Hepatocyte (in vitro differentiated cells): ENCODE measurements around the gene IRS2.

Experiments
- EZH2phosphoT487 ChIP-seq: fragments of 200-600 bp; sonication (generic); IDR thresholded peaks from one replicate; pipeline ENCODE4 v1.6.1; 2018; ENCODE audit warnings: antibody characterized with exemption, mild to moderate bottlenecking, low read depth, moderate library complexity; ENCODE audit not compliant: unreplicated experiment, severe bottlenecking
- TF ChIP-seq, protein P1 (sequence below): fragments of 200-600 bp; sonication (generic); IDR thresholded peaks from 2 replicates; pipeline ENCODE4 v1.5.1; 2016; ENCODE audit warnings: antibody characterized with exemption, mild to moderate bottlenecking; ENCODE audit not compliant: poor library complexity

DNA sequence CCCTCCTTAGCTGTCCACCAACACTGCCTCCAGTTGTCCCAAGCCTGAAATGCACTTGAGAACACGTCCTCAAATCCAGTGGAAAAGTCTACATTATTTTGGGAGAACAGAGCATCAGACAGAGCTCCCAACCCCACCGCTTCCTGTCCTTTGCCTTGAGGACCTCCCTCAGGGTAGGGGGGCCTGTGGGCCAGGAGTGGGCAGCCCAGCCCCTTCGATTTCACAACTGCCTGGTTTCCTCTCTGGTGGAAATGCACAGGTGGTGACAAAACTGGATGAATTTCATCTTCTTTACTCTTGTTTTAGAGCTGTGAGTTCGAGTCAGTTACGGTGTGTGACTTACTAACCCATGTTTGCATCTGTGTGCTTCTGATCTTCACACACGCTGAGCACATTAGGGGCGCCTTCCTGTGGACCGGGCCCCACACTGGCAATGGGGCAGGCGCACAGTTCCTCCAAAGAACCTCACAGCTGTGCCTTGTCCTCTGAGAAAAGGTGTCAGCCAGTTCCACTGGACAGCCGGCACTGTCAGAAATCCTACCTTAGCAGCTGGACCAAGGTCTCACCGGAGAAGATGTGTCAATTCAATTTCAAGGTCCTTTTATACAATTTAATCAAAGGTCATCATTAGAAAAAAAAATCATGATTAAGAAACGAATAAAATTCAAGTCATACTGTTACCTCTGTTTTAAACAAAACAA is 80.2 kb downstream of the IRS2 start:
- TF ChIP-seq EZH2phosphoT487: no peak
- TF ChIP-seq, protein P1, sequence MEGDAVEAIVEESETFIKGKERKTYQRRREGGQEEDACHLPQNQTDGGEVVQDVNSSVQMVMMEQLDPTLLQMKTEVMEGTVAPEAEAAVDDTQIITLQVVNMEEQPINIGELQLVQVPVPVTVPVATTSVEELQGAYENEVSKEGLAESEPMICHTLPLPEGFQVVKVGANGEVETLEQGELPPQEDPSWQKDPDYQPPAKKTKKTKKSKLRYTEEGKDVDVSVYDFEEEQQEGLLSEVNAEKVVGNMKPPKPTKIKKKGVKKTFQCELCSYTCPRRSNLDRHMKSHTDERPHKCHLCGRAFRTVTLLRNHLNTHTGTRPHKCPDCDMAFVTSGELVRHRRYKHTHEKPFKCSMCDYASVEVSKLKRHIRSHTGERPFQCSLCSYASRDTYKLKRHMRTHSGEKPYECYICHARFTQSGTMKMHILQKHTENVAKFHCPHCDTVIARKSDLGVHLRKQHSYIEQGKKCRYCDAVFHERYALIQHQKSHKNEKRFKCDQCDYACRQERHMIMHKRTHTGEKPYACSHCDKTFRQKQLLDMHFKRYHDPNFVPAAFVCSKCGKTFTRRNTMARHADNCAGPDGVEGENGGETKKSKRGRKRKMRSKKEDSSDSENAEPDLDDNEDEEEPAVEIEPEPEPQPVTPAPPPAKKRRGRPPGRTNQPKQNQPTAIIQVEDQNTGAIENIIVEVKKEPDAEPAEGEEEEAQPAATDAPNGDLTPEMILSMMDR: no peak
